SK-N-SH (cell line): Measurements from ENCODE around the gene C1GALT1.

Source experiments
- CTCF ChIP-seq: fragments of 200-600 bp; sonication (generic); IDR thresholded peaks from 2 replicates; pipeline ENCODE4 v1.6.1; 2017; ENCODE audit warnings: antibody characterized with exemption, mild to moderate bottlenecking, moderate library complexity
- GABPA ChIP-seq: IDR thresholded peaks from 2 replicates; pipeline ENCODE4 v1.4.0; 2012; ENCODE audit warnings: low read depth, mild to moderate bottlenecking
- SMC3 ChIP-seq: IDR thresholded peaks from 2 replicates; pipeline ENCODE4 v1.6.1; 2012; ENCODE audit warnings: low read depth, low read length, improper control_type of control experiment

- TF ChIP-seq CTCF (no peak), GABPA (no peak), SMC3 (no peak)
Measured at GRCh38 chr7:7228472-7228871, 46.1 kb downstream of the C1GALT1 start.
